M059J (cell line): ENCODE results near the gene COLEC11. TPM values are rescaled to one million over a fixed set of nuclear protein-coding genes. Genes with fewer than 3 reads are reported as not detected.

ENCODE experiments used
- DNase-seq: peaks from one replicate; pipeline ENCODE4 v3.0.0-alpha.2; 2012; ENCODE audit warnings: low read depth
- total RNA-seq: library from RNA; depleted of rRNA; stranded (reverse); fragments of >200 nt; shearing (Covaris generic); gene quantifications from 2 replicates; pipeline ENCODE4 v1.2.3, GENCODE V29; 2014; rRNA removed

Gene COLEC11
- total RNA-seq, 1 experiment from 2014 or later = 0.10 TPM

DNA sequence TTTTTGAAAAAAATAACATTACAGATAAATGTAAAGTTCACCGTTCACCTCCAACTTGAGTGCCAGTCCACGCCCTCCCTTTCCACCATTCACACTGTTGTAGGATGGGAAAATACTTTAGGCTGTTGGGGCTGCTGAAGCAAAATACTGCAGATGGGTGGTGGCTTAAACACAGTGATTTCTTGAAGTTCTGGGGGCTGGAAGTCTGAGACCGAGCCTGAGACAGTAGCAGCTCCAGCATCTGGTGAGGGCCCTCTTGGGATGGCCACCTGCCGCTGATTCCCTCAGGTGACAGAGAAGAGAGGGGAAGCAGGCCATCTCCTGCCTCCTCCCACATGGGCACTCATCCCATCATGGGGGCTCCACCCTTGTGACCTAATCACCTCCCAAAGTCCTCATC, 80.8 kb downstream of the COLEC11 start:
- no peak for DNase-seq

DNA sequence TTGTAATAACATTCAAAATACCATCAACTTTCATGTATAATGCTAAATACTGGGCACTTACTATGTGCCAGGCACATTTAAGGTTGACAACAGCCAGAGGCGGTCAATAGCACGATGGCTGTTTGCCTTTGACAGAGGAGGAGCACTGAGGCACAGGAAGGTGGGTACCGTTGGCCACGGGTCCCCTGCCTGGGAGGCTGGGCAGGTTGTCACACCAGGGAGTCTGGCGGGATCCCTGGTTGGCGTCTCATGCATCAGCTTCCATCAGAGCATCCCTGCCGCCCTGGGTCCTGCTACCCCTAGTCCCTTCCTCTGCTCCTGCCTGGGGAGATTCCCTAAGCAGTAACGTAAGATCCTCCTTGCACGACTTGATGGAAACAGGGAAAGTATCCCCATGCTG, 82.5 kb downstream of the COLEC11 start:
- no peak for DNase-seq

DNA sequence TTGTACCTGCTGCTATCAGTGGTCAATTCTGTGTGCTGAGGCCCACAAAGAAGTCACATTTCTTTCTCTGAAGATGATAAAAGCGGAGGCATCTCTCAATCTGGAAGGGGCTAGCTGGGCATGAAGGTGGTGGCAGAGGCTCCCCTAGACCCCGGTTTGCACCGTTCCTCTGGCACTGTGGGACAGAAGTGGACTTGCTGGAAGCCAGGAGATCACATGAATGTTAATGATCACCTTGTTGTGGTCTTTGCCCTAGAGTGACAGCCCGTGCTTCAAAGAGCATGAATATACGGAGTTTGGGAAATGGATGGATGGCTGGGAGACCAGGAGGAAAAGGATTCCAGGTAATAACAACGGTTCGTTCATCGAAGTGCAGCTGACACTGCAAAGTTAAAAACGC, 83.3 kb downstream of the COLEC11 start:
- DNase-seq = no peak

DNA sequence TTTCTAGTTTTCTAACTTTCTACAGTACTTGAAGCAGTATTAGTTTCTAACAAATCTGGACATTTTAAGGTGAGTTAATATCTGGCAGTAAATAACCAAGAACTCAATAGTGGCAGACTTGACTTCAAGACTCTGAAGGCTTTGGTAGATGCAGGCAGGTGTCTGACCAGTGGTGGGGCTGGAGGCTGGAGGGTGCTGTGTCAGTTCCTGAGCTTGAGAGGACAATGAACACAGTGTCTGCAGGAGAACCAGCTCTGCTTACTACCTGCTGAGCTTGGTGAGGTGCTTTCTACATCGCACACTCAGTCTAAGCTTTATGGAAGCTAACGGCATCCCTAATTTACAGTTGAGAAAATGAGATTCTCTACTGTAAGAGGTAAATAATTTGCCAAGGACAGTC, 84.3 kb downstream of the COLEC11 start:
- no peak for DNase-seq

DNA sequence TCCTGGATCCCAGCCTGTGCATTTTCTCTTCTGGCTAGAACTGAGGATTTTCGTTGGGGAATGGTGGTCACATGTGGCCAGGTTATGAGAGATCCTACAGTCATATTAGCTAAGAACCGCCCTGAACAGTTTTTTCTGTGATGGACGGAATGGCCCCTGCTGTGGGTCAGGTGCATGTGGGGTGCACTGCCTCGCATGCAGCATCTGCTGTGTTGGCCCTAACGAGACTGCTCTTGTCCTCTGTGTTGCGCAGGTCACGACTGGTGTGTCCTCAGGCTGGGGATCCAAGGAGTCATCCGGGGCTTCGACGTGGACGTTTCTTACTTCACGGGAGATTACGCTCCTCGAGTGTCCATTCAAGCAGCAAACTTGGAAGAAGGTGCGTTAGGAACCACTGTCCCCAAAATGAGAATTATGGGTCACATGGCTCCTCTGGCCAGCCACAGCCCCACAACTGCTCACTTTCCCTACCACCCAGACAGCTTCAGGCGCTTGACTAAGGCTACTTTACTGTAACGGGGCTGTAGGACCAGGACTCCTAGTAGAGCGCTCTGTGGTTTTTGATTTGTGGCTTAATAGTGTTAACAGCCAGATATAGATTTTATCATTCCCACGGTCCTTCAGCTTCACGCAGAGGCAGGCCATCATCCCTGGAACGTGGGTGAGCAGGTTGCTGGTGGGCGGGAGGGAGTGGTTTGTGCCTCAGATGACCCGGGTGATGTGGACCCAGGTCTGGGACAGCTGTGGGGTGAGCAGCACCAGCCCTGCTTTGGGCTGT, 84.9 kb downstream of the COLEC11 start:
- no peak for DNase-seq

DNA sequence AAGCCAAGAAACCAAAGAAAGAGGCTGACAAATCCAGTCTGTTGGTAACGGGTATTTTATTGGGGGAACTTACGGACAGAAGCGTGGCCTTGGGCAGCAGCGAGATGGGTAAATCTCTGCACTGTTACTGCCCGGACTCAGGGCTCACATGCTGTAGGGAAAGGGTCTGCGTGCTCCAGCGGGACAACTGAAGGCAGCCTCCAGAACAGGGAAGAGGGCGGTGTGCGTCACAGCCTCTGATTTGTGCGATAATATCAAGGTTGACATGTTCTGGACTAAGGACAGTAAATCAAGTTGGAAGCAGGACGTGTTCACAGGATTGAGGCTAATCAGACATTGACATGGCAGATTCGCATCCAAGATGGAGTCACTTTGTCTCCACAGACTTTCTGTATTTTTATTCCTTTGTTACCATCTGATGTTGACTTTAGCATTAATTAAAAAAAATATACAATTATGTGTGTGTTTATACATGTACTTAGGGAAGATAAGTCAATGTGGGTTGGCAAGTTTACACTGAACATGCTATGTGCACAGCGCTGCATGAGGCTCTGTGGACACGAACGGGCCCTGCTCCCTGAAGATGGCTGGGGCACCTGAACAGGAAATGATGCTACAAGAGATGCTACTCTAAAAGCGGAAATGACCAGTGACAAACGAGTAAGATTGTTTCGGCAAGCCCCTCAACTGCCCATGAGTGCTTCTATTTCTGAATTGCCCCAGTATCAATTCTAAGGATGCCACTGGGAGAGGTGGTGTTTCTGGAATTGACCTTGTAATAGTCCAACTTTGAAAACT, 85.8 kb downstream of the COLEC11 start:
- DNase-seq = no peak

DNA sequence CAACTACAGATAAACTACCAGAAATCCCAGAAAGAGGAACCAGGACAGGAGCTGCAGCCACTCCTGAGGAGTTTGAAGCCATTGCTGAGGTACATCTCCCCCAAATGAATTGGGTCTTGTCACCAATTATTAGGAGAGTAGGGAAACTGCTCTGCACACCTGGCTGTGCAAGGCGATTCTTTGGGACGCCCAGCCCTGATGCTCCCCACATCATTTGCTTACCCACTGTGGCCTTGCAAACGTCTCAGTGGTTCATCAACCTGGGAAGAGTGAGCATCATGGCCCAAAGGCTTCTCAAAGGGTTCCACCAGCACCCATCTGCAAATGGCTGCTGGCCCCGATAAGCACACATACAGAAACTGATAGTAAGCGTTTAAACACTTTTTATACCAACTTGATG, 86.7 kb downstream of the COLEC11 start:
- DNase-seq = no peak

DNA sequence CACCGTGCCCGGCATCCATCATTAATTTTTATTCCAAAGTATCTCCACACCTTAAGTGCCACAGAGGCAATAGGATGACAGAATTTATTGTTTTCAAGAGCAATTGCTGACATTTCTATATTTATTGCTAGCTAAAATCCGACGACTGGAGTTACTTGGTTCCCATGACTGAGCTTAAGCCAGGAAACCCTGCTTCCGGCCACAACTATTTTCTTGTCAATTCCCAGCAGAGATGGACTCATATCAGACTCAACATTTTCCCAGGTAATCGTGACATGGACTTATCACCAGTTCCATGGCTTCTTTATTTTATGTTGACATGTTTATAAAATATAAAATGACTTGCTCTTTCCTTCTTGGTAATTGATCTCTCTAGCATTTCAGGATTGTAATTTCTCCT, 87.9 kb downstream of the COLEC11 start:
- DNase-seq = no peak

DNA sequence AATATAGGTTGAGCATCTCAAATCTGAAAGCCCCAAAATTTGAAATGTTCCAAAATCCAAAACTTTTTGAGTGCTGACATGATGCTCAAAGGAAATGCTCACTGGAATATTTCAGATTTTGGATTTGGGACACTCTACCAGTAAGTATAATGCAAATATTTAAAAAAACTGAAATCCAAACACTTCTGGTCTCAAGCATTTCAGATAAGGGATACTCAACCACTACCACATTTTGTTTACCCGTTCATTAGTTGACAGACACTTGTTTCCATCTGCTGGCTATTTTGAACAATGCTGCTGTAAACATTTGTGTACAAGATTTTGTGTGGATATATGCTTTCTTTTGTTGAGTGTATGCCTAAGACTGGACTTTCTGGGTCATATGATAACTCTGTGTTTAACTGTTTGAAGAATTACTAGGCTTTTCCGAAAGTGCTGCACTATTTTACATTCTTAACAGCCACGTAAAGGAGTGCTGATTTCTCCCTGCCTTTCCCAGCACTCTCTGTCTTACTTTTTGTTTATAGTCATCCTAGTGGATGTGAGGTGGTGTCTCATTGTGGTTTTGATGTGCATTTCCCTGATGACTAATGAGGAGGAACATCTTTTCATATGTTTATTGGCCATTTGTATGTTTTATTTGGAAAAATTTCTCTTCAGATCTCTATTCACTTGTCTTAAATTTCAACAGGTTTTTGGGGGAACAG, 89.0 kb downstream of the COLEC11 start:
- peak; percentile 24 for DNase-seq

DNA sequence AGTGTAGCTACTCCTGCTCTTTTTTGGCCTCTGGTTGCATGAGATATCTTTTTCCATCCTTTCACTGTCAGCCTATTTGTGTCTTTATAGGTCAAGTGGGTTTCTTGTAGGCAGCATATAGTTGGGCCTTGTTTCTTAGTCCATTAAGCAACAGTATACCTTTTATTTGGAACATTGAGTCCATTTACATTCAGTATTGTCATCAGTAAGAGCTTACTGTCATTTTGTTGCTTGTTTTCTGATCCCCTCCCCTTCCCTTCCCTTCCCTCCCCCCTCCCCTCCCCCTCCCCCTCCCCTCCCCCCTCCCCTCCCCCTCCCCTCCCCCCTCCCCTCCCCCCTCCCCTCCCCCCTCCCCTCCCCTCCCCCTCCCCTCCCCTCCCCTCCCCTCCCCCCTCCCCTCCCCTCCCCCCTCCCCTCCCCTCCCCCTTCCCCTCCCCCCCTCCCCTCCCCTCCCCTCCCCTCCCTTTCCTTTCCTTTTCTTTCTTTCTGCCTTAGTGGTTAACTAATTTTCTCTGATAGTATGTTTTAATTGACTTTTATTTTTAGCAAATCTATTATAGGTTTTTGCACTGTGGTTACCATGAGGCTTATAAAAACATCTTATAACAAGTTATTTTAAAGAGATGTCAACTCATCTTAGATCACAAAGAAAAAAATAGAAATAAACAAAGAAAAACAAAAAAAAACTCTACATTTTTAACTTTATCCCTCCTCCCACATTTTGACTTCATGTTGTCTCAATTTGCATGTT, 95.3 kb downstream of the COLEC11 start:
- DNase-seq = no peak

DNA sequence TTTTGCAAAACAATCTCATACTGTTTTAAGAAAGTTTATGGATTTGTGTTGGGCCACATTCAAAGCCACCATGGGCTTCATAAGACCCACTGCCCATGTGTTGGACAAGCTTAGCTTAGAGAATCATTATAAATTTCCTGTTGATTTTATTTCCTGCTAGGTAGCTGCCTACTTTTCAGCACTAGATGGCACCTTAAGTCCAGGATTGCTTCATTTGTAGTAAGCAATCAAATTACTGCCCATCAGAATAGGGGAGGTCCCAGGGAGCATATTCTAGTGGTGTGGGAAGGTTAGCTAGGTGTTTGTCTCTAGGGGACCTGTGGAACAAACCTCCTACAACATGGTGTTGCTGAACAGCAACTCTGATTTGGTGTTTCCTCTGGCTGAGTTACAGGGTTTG, 97.5 kb downstream of the COLEC11 start:
- peak; percentile 1 for DNase-seq

Other genes starting within 250 kb of the COLEC11 start
- 37.5 and 61.2 TPM in 2 replicates for gene EIPR1, start 217.3 kb upstream of the COLEC11 start, total RNA-seq
- gene TRAPPC12, start 215.4 kb upstream of the COLEC11 start, total RNA-seq = 62.0 and 114 TPM in 2 replicates
- 66.9 and 83.1 TPM in 2 replicates for gene ADI1, start 75.6 kb upstream of the COLEC11 start, total RNA-seq
- gene RNASEH1, start 36.8 kb upstream of the COLEC11 start, total RNA-seq = 17.6 and 27.7 TPM in 2 replicates
- 1,245 and 2,001 TPM in 2 replicates for gene RPS7, start 19.9 kb upstream of the COLEC11 start, total RNA-seq
- gene ALLC, start 63.1 kb downstream of the COLEC11 start, total RNA-seq = not detected in 2 replicates
- gene DCDC2C, start 108.5 kb downstream of the COLEC11 start, total RNA-seq = not detected in 2 replicates